ENCODE data around the gene HOATZ.

The HOATZ gene

GRCh38 chr11:111521135-111521534, 6.6 kb downstream of the HOATZ start:
- no peak for DNase-seq (ENCODE audit: low read depth in 3 of 3, low spot score in 1 of 3)

- no peak for DNase-seq (ENCODE audit: low read depth in 3 of 3, low spot score in 1 of 3)
Observed at GRCh38 chr11:111522426-111522825, 7.8 kb downstream of the HOATZ start.

GRCh38 chr11:111523343-111523742, 8.8 kb downstream of the HOATZ start:
- no peak for DNase-seq (ENCODE audit: low read depth in 3 of 3, low spot score in 1 of 3)

- no peak for DNase-seq (ENCODE audit: low read depth in 3 of 3, low spot score in 1 of 3)
Observed at GRCh38 chr11:111524056-111524455, 9.5 kb downstream of the HOATZ start.

- no peak for DNase-seq (ENCODE audit: low read depth in 3 of 3, low spot score in 1 of 3)
Observed at GRCh38 chr11:111525456-111525855, 10.9 kb downstream of the HOATZ start.

GRCh38 chr11:111526501-111526900, 11.9 kb downstream of the HOATZ start:
- no peak for DNase-seq (ENCODE audit: low read depth in 3 of 3, low spot score in 1 of 3)

GRCh38 chr11:111527279-111527678, 12.7 kb downstream of the HOATZ start:
- no peak for DNase-seq (ENCODE audit: low read depth in 3 of 3, low spot score in 1 of 3)

GRCh38 chr11:111528557-111528956, 14.0 kb downstream of the HOATZ start:
- no peak for DNase-seq (ENCODE audit: low read depth in 3 of 3, low spot score in 1 of 3)

- DNase-seq (ENCODE audit: low read depth in 3 of 3, low spot score in 1 of 3) = no peak
Observed at GRCh38 chr11:111530091-111530490, 15.5 kb downstream of the HOATZ start.

GRCh38 chr11:111531136-111531535, 16.6 kb downstream of the HOATZ start:
- no peak for DNase-seq (ENCODE audit: low read depth in 3 of 3, low spot score in 1 of 3)

- no peak for DNase-seq (ENCODE audit: low read depth in 3 of 3, low spot score in 1 of 3)
Observed at GRCh38 chr11:111531687-111532364, 17.2 kb downstream of the HOATZ start.

GRCh38 chr11:111532365-111532709, 17.8 kb downstream of the HOATZ start:
- no peak for DNase-seq (ENCODE audit: low read depth in 3 of 3, low spot score in 1 of 3)

- no peak for DNase-seq (ENCODE audit: low read depth in 3 of 3, low spot score in 1 of 3)
Observed at GRCh38 chr11:111535281-111535680, 20.7 kb downstream of the HOATZ start.

- no peak for DNase-seq (ENCODE audit: low read depth in 3 of 3, low spot score in 1 of 3)
Observed at GRCh38 chr11:111537336-111537860, 22.8 kb downstream of the HOATZ start.

GRCh38 chr11:111538407-111539114, 24.0 kb downstream of the HOATZ start:
- no peak for DNase-seq (ENCODE audit: low read depth in 3 of 3, low spot score in 1 of 3)

- no peak for DNase-seq (ENCODE audit: low read depth in 3 of 3, low spot score in 1 of 3)
Observed at GRCh38 chr11:111539426-111540113, 25.0 kb downstream of the HOATZ start.

- no peak for DNase-seq (ENCODE audit: low read depth in 3 of 3, low spot score in 1 of 3)
Observed at GRCh38 chr11:111540114-111540936, 25.7 kb downstream of the HOATZ start, which contains the start of gene LAYN. LAYN (plus strand) TSS chr11:111540720; CDS start chr11:111540844, 124 bp downstream.

GRCh38 chr11:111540937-111541253, 26.3 kb downstream of the HOATZ start:
- DNase-seq (ENCODE audit: low read depth in 3 of 3, low spot score in 1 of 3) = no peak

GRCh38 chr11:111541254-111542061, 26.9 kb downstream of the HOATZ start:
- DNase-seq (ENCODE audit: low read depth in 3 of 3, low spot score in 1 of 3) = no peak

GRCh38 chr11:111542606-111543275, 28.2 kb downstream of the HOATZ start:
- no peak for DNase-seq (ENCODE audit: low read depth in 3 of 3, low spot score in 1 of 3)
